ENCODE measurements around the gene CENPB.

The CENPB gene

DNA sequence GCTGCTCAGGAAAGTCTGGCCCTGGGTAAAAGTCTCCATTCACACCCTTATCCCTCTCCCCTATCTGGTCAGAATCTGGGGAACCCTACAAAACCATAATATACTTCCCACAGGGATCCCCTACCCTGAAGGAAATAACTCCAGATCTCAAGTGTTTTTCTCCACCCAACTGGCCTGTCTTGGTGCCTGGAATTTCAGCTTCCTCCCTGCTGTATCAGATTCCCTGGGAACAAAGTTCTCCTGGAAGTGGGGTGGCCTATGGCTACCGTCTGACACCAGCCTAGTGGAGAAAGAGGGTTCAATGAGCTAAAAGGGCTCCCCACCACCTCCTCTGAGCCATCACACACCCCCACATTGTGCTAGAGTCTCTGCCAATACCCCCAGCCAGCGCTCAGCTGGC lies 39.1 kb downstream of the CENPB start:
- DNase-seq = no peak

DNA sequence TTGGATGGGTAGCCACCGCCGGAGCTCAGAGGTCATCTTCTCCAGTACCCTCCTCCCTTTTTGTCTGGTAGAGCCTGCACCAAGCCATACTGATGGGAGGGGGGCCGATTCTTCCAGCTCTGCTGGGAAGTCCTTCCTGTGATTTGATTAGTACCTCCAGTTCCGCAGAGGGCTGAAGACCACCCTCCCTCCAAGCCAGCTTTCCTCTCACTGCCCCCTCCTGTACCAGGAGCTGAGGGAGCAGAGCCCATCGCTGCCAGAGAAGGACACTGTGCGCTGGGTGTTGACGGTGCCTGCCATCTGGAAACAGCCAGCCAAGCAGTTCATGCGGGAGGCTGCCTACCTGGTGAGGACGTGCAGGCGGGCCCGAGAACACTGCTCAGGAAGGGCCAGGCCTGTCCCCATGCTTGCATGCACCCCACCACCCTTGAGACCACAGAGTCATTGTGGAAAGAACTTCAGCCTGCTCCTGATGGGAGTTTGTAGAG lies 40.8 kb downstream of the CENPB start:
- no peak for DNase-seq

GRCh38 chr20:3744806-3745685 lies 41.5 kb downstream of the CENPB start:
- DNase-seq = peak; percentile 69

DNA sequence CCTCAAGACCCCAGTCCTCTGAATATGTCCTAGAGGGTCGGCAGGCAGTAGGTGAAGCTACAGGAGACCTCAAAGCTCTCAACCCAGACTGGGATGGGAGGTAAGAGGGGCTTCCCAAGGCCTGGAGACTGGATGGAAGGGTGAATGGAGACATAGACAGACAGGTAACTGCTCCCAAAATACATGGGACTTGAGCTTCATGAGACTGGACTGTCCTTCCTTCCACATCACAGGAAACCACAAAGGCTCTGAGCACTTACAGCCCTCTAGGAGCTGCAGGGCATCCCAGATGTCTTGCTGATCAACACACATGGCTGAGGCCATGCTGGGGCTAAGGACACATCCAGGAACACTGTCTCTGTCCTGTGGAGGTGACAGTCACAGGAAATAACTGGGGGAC lies 42.5 kb downstream of the CENPB start:
- no peak for DNase-seq

- DNase-seq = no peak
These were observed 43.3 kb downstream of the CENPB start for GRCh38 chr20:3743251-3743650.

- DNase-seq = no peak
These were observed 44.6 kb downstream of the CENPB start for GRCh38 chr20:3741836-3742458.

DNA sequence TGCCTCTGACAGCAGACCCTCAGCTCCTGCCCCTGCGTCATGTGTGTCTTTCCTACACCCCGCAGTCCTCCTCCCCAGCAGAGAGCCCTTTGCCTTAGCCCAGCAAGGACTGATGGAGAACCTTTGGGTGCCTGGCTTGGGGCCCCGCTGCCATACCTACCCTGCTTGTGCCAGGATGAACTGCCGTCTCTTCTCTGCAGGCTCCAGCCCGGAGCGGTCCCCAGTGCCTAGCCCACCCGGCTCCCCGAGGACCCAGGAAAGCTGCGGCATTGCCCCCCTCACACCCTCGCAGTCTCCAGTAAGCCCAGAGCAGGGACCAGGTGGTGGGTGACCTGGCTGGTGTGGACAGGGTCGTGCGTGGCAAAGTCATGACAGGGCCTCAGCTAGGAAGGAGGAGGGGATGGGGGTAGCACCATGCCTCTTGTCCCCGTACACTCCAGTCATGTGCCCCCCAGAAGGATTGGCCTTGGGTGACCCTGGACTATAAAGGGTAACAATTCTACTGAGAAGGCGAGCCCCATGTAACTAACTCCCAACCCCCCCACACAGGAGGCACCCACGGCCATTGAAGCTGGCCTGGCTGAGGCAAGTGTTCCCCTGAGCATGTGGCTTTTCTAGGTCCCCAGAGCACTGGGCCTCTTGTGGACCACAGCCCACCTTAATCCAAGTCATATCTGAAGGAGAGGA lies 45.8 kb downstream of the CENPB start:
- no peak for DNase-seq

GRCh38 chr20:3739926-3740451 lies 46.6 kb downstream of the CENPB start:
- DNase-seq = no peak

DNA sequence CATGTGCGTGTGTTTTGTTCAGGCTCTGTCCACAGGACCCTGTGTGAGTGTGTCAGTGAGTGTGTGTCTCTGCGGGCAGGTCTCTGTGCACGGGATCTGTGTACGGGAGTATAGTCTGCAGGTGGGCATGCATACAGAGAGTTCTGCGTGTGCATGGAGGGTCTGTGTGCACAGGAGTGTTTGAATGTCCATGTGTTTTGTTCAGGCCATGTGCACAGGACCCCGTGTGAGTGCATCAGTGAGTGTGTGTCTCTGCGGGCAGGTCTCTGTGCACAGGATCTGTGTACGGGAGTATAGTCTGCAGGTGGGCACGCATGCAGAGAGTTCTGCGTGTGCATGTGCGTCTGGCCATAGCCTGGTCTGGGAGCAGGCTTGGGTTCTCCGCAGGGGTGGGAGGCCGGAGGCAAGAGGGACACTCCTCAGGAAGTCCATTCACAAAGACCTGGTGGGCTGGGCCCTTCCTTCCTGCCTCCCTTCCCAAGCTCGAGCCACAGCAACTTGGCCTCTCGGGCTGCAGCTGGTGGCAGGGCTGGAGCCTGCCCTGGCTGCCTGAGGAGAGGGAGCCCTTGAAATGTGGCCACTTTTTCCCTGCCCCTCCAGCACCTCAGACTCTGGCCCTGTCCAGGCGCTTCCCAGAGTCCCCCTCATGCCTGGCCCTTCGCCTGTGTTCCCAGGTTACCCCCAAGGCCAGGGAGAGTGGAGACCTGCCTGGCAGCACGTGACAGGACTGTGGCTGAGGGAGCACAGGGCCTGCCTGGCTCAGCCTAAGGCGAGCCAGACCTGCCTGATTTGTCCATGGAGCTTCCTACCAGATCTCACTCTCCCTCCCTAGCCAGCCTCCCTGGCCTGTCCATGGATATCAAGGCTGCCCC lies 47.2 kb downstream of the CENPB start:
- DNase-seq = no peak

GRCh38 chr20:3738111-3739053 lies 48.2 kb downstream of the CENPB start:
- no peak for DNase-seq

GRCh38 chr20:3735768-3736167 lies 50.8 kb downstream of the CENPB start:
- DNase-seq = no peak

GRCh38 chr20:3734111-3734843 lies 52.3 kb downstream of the CENPB start:
- no peak for DNase-seq

Data from activated T-cell treated with anti-CD3 and anti-CD28 coated beads for 4 hours (primary cell).